Left ventricle myocardium superior (tissue), 1 donor: ENCODE measurements around the gene COG5. TPM values are rescaled to one million over a fixed set of nuclear protein-coding genes. Genes with fewer than 3 reads are reported as not detected.

Source experiments
- ATAC-seq: fragments of 200-7000 bp; cut with Tn5 transposase; one replicate; pipeline ENCODE4 v1.9.1; 2020; ENCODE audit warnings: mild to moderate bottlenecking, moderate library complexity
- DNase-seq: peaks from one replicate; pipeline ENCODE4 v3.0.0-alpha.2; 2020
- intact Hi-C: fragments of 100-400 bp; cut with micrococcal nuclease; formaldehyde crosslinking; loops from one replicate; pipeline ENCODE4 v1.11.0; 2022
- total RNA-seq: library from RNA; stranded (reverse); fragmentation: NEBNext Ultra II Directional; extraction: Animal tissue kit (Norgen Biotek cat#: 25700); gene quantifications from one replicate; pipeline ENCODE4 v1.2.1, GENCODE V29; 2021
- donor health status: DM: no; HTN: yes; CAD: no; lungs with severe emphysema.

Gene COG5
- total RNA-seq, 1 donor from 2014 or later: 54.0 TPM

- intact Hi-C loops: loop anchor here (10.0 kb wide), 1 partner anchor 543 kb away; no protein-coding TSS in a partner anchor
- peak; percentile 49 for ATAC-seq
- no peak for DNase-seq
Measured at GRCh38 chr7:107471292-107472070, 92.2 kb downstream of the COG5 start.

GRCh38 chr7:107469929-107470328 lies 93.8 kb downstream of the COG5 start, which contains the start of gene GPR22:
Gene GPR22 (plus strand): TSS chr7:107470057. CDS start chr7:107474061, 4,004 bp downstream.
- ATAC-seq: peak; percentile 62
- no peak for DNase-seq
- intact Hi-C loops: loop anchor here (10.0 kb wide), 2 partner anchors 265 to 545 kb away; no protein-coding TSS in a partner anchor

GRCh38 chr7:107468824-107469223 lies 94.9 kb downstream of the COG5 start:
- ATAC-seq: no peak
- intact Hi-C loops: loop anchor here (10.0 kb wide), 1 partner anchor 264 kb away; no protein-coding TSS in a partner anchor
- no peak for DNase-seq

- no peak for ATAC-seq
- intact Hi-C loops: loop anchor here (10.0 kb wide), 1 partner anchor 263 kb away; no protein-coding TSS in a partner anchor
Measured at GRCh38 chr7:107467972-107468371, 95.7 kb downstream of the COG5 start.

GRCh38 chr7:107464666-107465226 lies 99.0 kb downstream of the COG5 start:
- intact Hi-C loops: loop anchor here (10.0 kb wide), 1 partner anchor 260 kb away; no protein-coding TSS in a partner anchor
- ATAC-seq (no peak), DNase-seq (no peak)

More at GRCh38 chr7:107467972-107468371, 95.7 kb downstream of the COG5 start:
- no peak for DNase-seq

- ATAC-seq: peak; percentile 92
Measured at GRCh38 chr7:107463139-107464078, 100.3 kb downstream of the COG5 start.

GRCh38 chr7:107461938-107462533 lies 101.7 kb downstream of the COG5 start:
- no peak for DNase-seq
- peak; percentile 76 for ATAC-seq
- intact Hi-C loops: loop anchor here (2.0 to 10.0 kb wide), 2 partner anchors 257 to 263 kb away; no protein-coding TSS in a partner anchor

More at GRCh38 chr7:107463139-107464078, 100.3 kb downstream of the COG5 start:
- intact Hi-C loops: loop anchor here (2.0 to 10.0 kb wide), 2 partner anchors 259 to 261 kb away; no protein-coding TSS in a partner anchor
- peak; percentile 58 for DNase-seq

- intact Hi-C loops: no loop called here
Measured at GRCh38 chr7:107453388-107453787, 110.3 kb downstream of the COG5 start.

GRCh38 chr7:107450970-107451369 lies 112.8 kb downstream of the COG5 start:
- intact Hi-C loops: no loop called here
- DNase-seq: no peak
- no peak for ATAC-seq

More at GRCh38 chr7:107453388-107453787, 110.3 kb downstream of the COG5 start:
- DNase-seq (no peak), ATAC-seq (no peak)

- no peak for ATAC-seq
- intact Hi-C loops: no loop called here
- DNase-seq: no peak
Measured at GRCh38 chr7:107446988-107447387, 116.7 kb downstream of the COG5 start.

GRCh38 chr7:107446531-107446930 lies 117.2 kb downstream of the COG5 start:
- DNase-seq (no peak), ATAC-seq (no peak)
- intact Hi-C loops: no loop called here

GRCh38 chr7:107442678-107443077 lies 121.0 kb downstream of the COG5 start:
- DNase-seq (no peak), ATAC-seq (no peak)

GRCh38 chr7:107441581-107442422 lies 121.9 kb downstream of the COG5 start:
- intact Hi-C loops: no loop called here
- DNase-seq: no peak
- ATAC-seq: no peak

More at GRCh38 chr7:107442678-107443077, 121.0 kb downstream of the COG5 start:
- intact Hi-C loops: no loop called here

- ATAC-seq (no peak), DNase-seq (no peak)
- intact Hi-C loops: no loop called here
Measured at GRCh38 chr7:107439025-107439424, 124.7 kb downstream of the COG5 start.

- ATAC-seq (no peak), DNase-seq (no peak)
- intact Hi-C loops: no loop called here
Measured at GRCh38 chr7:107435749-107436148, 128.0 kb downstream of the COG5 start.

GRCh38 chr7:107432261-107432660 lies 131.5 kb downstream of the COG5 start:
- ATAC-seq (no peak), DNase-seq (no peak)
- intact Hi-C loops: no loop called here

- intact Hi-C loops: no loop called here
- DNase-seq (no peak), ATAC-seq (no peak)
Measured at GRCh38 chr7:107430057-107430456, 133.7 kb downstream of the COG5 start.

GRCh38 chr7:107428642-107429041 lies 135.1 kb downstream of the COG5 start:
- intact Hi-C loops: no loop called here
- no peak for ATAC-seq
- no peak for DNase-seq
